Activated CD4-positive, CD25-positive, alpha-beta regulatory T cell treated with anti-CD3 and anti-CD28 coated beads, Interleukin-2, amount 50 U/mL, for 24 hours (primary cell): ENCODE results near the gene MIA3.
"Not testable (repeated sequence)": the region's sequence is repeated elsewhere in the genome, so short reads cannot be mapped to it uniquely, and the experiment has no call there.

Source experiments
- ATAC-seq, 2 donors: fragments of 150-1000 bp; cut with Tn5 transposase; one replicate each; pipeline ENCODE4 v1.10.0; 2021; ENCODE audit warnings: mild to moderate bottlenecking in 1 of 2, moderate library complexity in 1 of 2

The MIA3 gene

DNA sequence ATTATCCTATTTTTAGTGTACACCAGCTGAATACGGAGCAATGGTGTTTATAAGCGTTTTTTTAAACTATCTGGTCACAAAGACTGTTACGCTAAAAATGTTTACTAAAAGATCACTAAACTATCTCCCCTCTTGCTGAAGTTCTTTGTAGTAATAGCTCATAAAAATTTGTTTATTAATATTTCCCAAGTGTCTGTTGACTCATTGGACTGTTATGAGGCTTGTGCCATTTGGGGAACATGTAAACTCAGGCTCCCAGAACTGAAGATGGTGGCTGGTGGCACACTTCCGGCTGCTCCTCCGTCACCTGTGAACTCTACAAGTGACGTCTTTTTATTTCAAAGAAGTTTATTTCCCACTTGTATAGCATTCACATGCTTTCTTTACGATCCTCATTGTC, 48.1 kb downstream of the MIA3 start:
- no peak for ATAC-seq

DNA sequence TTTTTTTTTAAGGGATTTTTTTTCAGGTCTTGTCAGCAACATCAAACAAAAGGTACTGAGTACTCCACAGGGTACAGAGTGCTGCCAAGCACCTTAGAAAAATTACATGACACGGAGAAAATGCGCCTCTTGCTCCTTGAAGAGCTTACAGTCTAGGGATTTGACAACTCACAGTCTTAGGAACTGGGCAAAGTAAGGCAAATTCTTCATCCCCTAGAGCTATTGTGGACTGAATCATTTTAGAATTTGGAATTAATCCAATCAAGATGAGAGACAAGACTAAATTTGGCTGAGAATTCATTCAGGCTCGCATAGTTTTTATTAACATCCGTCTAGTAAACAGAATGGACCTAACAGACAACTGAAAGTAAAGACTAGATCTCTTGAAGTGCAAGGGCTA, 50.3 kb downstream of the MIA3 start:
- ATAC-seq, result not testable (repeated sequence)

DNA sequence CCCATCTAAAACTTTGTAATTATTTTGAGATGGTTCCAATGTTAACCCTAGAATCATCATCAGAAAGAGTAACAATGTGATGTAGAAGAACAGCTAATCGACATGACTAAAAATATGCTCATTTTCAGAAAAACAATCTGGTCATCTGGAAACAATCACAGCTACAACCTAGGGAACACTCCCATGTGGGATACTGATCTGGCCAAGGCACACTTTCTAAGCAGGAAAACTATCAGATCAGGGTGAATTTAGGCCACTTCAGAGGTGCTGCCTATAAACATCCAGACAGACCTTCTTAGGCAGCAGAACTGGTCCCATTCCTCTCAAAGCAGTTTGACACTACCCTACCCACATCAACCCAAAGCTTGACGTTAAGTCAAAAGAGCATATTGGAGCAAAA, 51.2 kb downstream of the MIA3 start:
- not testable (repeated sequence) for ATAC-seq

DNA sequence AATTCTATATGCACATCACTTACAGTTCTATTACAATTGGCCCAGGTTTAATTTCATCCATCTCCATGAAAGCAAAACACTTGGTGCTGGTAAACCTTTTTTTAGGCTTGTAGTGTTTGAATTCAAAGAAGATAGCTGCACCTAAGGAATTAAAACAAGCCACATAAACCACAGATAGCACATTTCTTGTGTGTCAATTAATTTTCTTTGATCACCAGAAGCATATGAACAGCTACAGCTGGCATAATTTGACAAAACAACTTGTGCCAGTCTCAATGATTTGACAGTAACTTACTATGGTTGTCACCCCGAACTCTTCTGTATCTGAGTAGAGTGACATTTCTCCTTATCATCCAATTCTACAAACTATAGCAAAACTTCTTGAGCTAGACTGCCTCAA, 52.2 kb downstream of the MIA3 start:
- no peak for ATAC-seq

DNA sequence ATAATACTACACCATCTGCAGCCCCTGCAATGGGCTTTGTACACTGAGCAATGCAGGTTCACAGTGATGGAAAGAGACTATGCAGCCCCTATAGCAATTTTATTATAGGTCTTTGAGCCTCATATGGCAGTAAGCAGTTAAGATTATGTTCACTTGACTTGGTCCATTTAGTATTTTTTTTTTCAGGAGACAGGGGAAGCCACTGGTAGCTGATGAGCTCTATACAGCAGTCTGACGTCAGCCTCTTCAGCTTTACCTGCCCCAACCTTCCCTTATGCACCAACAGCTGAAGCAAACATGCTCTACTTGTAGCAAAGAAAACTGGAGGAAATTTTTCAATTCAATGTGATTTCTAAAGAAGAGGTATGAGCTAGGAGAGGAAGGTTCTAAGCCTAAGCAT, 62.2 kb downstream of the MIA3 start:
- ATAC-seq, result no peak

DNA sequence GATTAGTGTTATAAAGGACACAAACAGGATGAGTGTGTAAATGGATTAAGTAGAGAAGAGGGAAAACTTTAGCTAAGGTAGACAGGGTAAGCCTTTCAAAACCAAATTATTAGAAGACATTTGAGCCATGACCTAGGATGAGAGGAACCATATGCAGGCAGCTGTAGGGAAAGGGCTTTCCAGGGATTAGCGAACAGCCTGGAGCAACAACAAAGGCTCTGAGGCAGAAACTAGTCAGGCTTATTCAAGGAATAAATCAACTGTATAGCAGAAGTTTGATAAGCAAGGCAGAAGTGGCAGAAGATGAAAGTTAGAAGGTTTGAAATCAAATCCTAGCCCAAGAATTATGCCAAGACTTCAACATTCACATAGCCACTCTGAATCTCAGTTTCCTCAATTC, 73.1 kb downstream of the MIA3 start:
- ATAC-seq, result no peak

DNA sequence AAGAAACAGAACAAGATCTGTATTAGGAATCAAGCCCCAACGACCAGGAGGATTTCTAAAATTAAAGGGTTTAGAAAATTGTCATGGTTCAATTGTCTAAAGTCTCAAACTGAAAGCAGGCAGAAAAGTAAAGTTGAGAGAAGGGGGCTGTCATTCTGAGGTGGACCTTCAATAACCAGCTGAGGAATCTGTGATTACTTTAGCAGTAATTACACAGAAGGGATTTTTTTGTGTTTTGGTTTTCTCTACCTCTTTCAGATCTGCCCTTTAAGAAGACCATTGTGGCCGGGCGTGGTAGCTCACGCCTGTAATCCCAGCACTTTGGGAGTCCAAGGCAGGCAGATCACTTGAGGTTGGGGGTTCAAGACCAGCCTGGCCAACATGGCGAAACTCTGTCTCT, 77.0 kb downstream of the MIA3 start:
- no peak for ATAC-seq

DNA sequence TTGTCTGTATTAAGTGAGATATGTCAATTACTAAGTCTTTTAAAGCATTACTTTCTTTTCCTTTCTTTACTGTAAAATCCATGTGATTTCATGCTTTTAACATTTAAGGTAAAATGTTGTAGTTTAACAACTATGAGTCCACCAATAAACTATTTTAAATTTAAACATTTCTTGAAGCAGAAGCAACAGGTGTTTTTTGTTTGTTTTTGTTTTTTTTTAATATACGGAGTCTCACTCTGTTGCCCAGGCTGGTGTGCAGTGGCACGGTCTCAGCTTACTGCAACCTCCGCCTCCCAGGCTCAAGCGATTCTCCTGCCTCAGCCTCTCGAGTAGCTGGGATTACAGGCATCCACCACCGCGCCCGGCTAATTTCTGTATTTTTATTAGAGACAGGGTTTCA, 78.8 kb downstream of the MIA3 start:
- ATAC-seq, result no peak

DNA sequence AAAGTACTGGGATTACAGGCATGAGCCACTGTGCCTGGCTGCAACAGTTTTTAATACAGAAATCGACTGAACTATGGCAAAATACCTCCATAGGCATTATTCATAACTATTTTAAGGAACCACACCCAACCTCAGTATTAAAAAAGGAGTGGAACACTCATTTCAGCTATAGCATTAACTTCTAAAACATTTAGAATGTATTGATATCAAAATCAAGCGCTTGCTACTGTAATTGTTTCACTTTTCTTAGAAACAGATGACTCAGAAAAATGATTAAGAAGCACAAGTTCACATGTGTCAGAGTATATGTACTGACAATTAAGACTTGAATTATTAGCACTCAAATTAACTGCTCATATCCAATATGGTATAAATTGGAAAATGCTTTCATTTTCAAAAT, 79.3 kb downstream of the MIA3 start:
- peak; percentile 86 to 93 for ATAC-seq

DNA sequence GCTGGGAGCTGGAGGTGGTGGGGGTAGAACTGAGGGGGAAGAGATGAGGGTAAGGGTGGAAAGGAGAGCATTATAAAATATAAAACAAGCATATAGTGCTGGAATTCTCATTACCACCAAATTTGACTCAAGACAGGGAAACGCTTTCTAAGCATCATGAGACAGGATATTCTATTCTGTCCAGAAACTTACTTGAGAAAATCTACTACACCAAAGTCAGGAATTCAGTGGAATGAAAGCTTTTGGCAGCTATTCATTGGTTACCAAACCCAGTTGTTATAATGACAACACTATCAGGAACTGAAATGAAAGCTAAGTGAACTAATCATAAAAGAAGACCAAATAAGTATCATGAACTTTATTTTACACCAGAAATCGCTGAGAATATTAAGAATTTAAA, 79.9 kb downstream of the MIA3 start:
- no peak for ATAC-seq

DNA sequence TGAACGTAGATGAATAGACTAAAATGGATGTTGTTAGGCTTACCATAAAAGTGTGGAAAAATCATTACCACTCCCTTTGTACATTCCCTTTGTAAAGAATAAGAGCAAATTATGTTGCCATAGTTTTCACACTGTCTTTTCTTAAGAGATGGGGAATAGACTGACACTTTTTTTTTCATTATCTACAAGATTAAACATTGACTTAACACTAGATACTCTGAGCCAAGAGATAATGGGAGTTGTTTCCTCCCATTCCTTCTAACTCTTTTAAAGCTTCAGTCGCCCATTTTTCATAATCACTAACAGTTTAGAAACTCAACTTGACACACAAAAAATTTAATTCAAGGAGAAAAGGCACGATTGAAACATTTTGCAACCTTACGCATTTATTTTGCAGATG, 84.3 kb downstream of the MIA3 start:
- no peak for ATAC-seq

DNA sequence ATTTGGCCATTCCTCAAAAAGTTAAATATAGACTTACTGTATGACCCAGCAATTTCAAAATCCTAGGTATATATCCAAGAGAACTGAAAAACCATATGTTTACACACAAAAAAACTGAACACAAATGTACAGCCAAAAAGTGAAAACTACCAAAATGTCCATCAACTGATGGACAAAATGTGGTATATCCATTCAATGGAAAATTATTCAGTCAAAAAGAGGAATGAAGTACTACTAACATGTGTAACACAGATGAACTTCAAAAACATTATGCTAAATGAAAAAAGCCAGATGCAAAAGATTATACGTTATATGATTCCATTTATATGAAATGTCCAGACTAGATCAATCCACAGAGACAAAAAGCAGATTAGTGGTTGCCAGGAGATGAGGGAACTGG, 86.4 kb downstream of the MIA3 start:
- ATAC-seq, result no peak

DNA sequence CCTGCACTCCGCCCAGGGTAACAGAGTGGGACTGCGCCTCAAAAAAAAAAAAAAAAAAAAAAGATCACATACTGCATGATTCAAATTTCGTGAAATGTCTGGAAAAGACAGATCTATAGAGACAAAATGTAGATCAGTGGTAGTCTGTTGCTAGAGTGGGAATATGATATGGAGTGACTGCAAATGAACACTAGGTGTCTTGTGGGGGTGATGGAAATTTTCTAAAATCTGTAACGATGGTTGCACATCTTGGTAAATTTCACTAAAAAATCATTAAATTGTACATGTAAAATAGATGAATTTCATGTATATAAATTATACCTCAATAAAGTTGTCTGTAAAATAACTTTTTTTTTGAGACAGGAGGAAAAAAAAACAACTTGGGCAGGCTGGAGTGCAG, 88.9 kb downstream of the MIA3 start:
- ATAC-seq, result no peak

DNA sequence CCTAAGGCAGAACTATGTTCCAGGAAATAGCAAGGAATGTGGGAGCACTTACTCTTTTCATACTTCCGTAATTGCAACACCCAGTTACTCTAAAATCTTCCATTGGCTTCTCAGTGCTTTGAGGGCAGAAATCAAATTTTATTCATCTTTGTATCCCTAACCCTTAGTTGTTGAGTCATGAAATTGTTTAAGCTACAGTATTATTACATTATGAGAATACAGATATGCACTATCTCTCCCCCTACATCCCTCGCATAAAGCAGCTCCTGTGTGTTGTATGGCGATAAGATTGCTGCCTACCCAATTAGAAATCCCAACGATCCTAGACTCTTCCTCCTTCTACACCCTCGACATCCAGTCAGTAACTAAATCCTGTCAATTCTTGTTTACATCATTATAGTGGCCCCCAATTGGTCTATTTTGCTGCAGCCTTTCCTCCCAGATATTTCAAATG, 91.8 kb downstream of the MIA3 start:
- ATAC-seq, result no peak

DNA sequence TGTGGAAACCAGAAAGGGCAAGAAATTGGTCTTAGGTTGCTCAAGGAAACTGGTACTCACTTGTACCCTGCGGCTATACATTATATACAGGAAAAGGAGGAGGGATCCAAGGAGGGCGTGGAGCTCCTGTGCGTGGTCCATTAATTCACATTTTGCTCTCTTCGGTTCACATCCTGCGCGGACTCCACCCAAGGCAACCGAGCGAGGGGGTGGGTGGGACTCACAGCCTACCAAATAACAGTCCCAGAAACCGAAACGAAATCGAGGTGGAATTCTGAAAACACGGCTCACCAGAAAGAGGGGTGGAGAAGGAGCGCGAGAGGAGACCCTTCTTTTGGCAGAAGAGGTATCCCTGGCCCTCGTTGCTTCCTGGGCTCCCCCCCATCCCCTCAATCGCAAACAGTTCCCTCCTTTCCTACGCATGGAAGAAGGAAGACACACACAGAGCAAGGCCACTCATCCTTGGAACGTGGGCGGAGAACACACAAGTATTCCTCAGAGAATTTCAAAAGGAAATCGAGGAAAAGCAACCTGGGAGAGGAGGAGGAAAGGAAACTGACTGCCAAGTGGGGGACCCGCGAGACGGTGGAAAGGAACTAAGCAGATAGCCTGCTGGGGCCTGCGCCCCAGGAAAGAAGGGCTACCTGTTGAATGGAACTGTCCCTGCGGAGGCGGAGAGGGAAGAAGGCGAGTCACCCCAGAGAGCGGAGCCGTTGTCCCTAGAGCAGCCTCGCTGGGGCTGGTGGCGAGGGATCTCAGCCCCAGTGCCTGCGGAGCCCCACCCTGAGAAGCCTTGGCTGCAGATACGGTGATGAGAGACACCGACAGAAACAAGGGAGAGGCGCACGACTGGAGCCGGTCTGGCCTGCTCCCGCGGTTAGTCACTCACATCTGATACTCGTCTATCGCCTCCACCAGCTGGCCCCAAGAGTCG, 93.7 kb downstream of the MIA3 start:
- peak; percentile 42 to 48 for ATAC-seq

DNA sequence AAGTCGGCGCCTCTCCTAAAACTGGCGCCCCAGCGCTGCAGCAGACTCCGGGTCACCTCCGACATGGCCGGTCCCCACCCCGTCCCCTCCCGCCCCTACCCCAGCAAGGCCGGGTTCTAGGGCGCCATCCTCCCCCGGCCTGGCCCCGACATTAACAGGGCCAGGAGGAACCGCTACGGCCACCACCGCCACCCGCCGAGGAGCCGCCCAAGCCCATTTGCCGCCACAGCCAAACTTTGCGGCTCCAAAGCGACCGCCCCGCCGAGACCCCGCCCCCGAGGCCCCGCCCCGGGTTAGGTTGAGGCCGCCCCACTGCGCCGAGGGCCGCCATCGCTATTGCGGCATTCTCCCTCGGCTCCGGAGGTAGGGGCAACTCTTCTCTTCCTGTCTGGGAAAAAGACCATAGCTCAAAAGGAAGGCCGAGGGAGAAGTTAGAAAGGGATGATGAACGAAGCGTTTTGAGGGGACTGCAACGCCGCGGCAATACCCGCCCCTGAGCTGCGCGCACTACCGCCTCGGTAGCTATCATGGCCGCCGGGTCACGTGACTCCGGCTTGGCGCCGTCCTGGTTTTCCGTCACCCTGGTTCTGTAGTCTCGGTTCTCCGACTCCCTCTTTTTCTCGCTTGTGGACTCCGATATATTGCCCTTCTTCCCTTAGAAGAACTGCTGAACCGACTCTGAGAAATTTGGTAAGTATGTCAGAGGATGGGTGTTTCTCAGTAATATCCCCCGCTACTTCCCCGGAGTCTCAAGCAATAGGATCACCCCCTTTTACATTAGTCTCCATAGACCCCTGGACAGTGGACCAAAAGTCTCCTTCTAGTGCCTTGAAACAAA, 94.6 kb downstream of the MIA3 start, which contains the start of the genes AIDA and BROX:
TSS of gene AIDA (minus strand) at position 239 of the 838 bp plus-strand sequence. CDS start at position 65, 174 bp downstream.
TSS of gene BROX (plus strand) at position 312 of the 838 bp plus-strand sequence. CDS start 3,136 bp downstream, outside the sequence.
- ATAC-seq, result peak; percentile 83 to 86

DNA sequence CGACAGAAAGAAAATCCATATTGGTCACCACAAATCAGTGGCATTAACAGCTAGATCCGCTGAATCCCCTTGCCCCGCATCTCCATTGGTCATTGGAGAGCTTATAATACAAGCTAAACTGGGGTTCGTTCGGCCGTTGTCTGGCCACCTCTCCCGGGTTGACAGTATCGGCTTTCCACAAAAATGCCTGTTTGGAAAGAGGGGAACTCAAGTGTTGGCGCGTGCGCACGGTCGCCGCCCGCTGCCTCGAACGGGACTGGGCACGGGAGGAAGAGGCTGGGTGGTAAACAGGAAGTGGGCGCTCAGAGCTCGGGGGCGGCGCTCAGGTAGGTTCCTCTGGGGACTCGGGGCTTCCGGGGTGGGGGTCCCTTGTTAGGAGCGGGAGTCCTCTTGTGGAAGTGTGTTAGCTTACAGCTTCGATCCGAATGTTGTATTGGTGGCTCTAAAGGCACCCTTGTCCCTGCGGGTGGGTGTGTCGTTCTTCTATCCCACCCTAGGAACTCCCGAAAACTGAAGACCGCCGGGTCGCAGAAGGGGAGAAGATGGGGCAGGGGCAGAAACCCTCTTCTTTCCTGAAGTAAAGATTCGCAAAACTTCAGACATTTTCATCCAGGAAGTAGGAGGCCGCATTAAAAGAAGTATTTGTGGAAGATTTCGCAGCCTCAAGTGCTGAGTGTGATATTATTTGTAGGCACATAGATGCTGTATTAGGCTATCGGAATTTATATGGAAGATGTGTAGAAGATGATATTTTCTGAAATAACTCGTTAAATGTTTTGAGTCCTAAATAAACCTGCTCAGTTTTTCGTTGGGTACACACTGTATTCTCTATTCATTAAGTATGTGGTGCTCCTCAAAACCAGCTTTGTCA, 95.4 kb downstream of the MIA3 start:
- ATAC-seq, result peak; percentile 70 to 71

DNA sequence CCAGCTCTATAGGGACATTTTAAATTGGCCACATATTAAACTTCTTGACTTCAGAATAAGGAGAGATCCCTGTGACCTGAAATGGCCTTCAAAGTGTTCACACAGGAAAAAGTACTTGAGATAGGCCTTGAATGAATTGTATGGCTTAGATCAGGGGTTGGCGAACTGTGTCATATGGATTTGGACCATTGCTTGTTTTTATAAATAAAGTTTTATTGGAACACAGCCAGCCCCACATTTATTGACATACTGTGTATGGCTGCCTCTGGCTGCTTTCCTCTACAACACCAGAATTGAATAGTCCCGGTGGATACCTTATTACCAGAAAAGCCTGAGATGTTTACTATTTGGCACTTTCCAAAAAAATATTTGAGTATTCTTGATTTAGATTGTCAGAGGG, 98.5 kb downstream of the MIA3 start:
- no peak for ATAC-seq
